SK-N-SH (cell line): Measurements from ENCODE around the gene KCNC4. TPM values are rescaled to one million over a fixed set of nuclear protein-coding genes. Genes with fewer than 3 reads are reported as not detected.
A peak's percentile ranks its signal among the peaks of the same experiment; 100 is the strongest.

Source experiments
- CTCF ChIA-PET: fragments of 300-600, 350-600 bp; formaldehyde crosslinking; extraction: SDS; loops from one replicate; lab custom pipeline; 2021; lab: Yijun Ruan, JAX
- POLR2A ChIA-PET: fragments of 350-600 bp; sonication (Branson Sonifier 250); formaldehyde crosslinking; extraction: SDS; loops from one replicate; lab custom pipeline; 2020; ENCODE audit warnings: antibody characterized with exemption, inconsistent platforms; lab: Yijun Ruan, JAX
- DNase-seq: peaks from one replicate; pipeline ENCODE4 v3.0.0; 2012
- H2AFZ ChIP-seq: fragments of 200-600 bp; sonication (generic); 2 replicates; pipeline ENCODE4 v1.8.1; 2016; ENCODE audit warnings: antibody characterized with exemption, mild to moderate bottlenecking, low read depth
- H3F3A ChIP-seq: fragments of 200-600 bp; sonication (generic); replicated peaks from 2 replicates; pipeline ENCODE3; 2016; ENCODE audit warnings: antibody characterized with exemption, mild to moderate bottlenecking; ENCODE audit not compliant: insufficient read depth
- H3K27ac ChIP-seq, 2 experiments: fragments of 200-500 bp in 1 of 2; fragments of 200-600 bp in 1 of 2; sonication (Bioruptor generic) in 1 of 2; sonication (generic), shearing (Covaris generic) in 1 of 2; 2 replicates each; pipeline versions ENCODE4 v1.5.1 to v1.6.1; 2014 to 2016; ENCODE audit warnings: low read depth in 2 of 2, inconsistent platforms in 1 of 2, low read length in 1 of 2, mild to moderate bottlenecking in 1 of 2, mixed read lengths in 1 of 2
- H3K27me3 ChIP-seq: fragments of 200-600 bp; sonication (generic), shearing (Covaris generic); 2 replicates; pipeline ENCODE4 v1.6.1; 2016; ENCODE audit warnings: mixed run types; ENCODE audit not compliant: insufficient read depth
- H3K36me3 ChIP-seq, 2 experiments: fragments of 200-500 bp in 1 of 2; fragments of 200-600 bp in 1 of 2; sonication (Bioruptor generic) in 1 of 2; sonication (generic) in 1 of 2; replicated peaks in 1 of 2; 2 replicates each; pipeline versions ENCODE3 to v1.5.1; 2014 to 2016; ENCODE audit warnings: low read length in 1 of 2, mild to moderate bottlenecking in 1 of 2; ENCODE audit not compliant: insufficient read depth in 2 of 2, control insufficient read depth in 1 of 2
- H3K4me1 ChIP-seq, 2 experiments: fragments of 200-500 bp in 1 of 2; fragments of 200-600 bp in 1 of 2; sonication (Bioruptor generic) in 1 of 2; sonication (generic), shearing (Covaris generic) in 1 of 2; 2 replicates each; pipeline versions ENCODE4 v1.5.1 to v1.6.1; 2014 to 2016; ENCODE audit warnings: low read depth in 1 of 2, low read length in 1 of 2, mixed run types in 1 of 2; ENCODE audit not compliant: insufficient read depth in 2 of 2, control insufficient read depth in 1 of 2
- H3K4me2 ChIP-seq: fragments of 200-600 bp; sonication (generic), shearing (Covaris generic); 2 replicates; pipeline ENCODE4 v1.6.1; 2017; ENCODE audit warnings: mixed run types
- H3K4me3 ChIP-seq, 2 experiments: fragments of 200-500 bp in 1 of 2; fragments of 200-600 bp in 1 of 2; sonication (Bioruptor generic) in 1 of 2; sonication (generic), shearing (Covaris generic) in 1 of 2; 2 replicates each; pipeline versions ENCODE4 v1.5.1 to v1.8.1; 2014 to 2016; ENCODE audit warnings: low read depth in 2 of 2, inconsistent platforms in 1 of 2, low read length in 1 of 2, mild to moderate bottlenecking in 1 of 2, mixed read lengths in 1 of 2, moderate library complexity in 1 of 2
- H3K79me2 ChIP-seq: fragments of 200-600 bp; sonication (generic); 2 replicates; pipeline ENCODE4 v1.8.1; 2017; ENCODE audit warnings: mild to moderate bottlenecking; ENCODE audit not compliant: insufficient read depth
- H3K9ac ChIP-seq: fragments of 200-600 bp; sonication (generic); 2 replicates; pipeline ENCODE4 v1.6.1; 2017; ENCODE audit warnings: mixed run types
- H3K9me2 ChIP-seq: fragments of 200-600 bp; sonication (generic); 2 replicates; pipeline ENCODE4 v1.6.1; 2017; ENCODE audit warnings: mixed run types
- H3K9me3 ChIP-seq: fragments of 200-600 bp; sonication (generic); 2 replicates; pipeline ENCODE4 v1.6.1; 2017; ENCODE audit warnings: mixed run types, mild to moderate bottlenecking, moderate library complexity
- H4K20me1 ChIP-seq: fragments of 200-600 bp; sonication (generic); 2 replicates; pipeline ENCODE4 v1.6.1; 2017; ENCODE audit warnings: mild to moderate bottlenecking, mixed run types; ENCODE audit not compliant: insufficient read depth
- CTCF ChIP-seq: fragments of 200-600 bp; sonication (generic); IDR thresholded peaks from 2 replicates; pipeline ENCODE4 v1.6.1; 2017; ENCODE audit warnings: antibody characterized with exemption, mild to moderate bottlenecking, moderate library complexity
- EP300 ChIP-seq, 2 experiments: IDR thresholded peaks; 2 replicates each; pipeline versions ENCODE4 v1.4.0 to v1.6.1; 2012; ENCODE audit warnings: borderline replicate concordance in 1 of 2, low read depth in 1 of 2, low read length in 1 of 2
- EZH2phosphoT487 ChIP-seq: fragments of 200-600 bp; sonication (generic); IDR thresholded peaks from 2 replicates; pipeline ENCODE4 v1.6.1; 2017; ENCODE audit warnings: low read depth, mixed run types, mild to moderate bottlenecking, antibody characterized with exemption, moderate library complexity, borderline replicate concordance
- FOSL2 ChIP-seq: IDR thresholded peaks from 2 replicates; pipeline ENCODE4 v1.4.0; 2012; ENCODE audit warnings: low read depth, mild to moderate bottlenecking, moderate library complexity, borderline replicate concordance
- FOXM1 ChIP-seq: IDR thresholded peaks from 2 replicates; pipeline ENCODE4 v1.4.0; 2012; ENCODE audit warnings: low read depth, mild to moderate bottlenecking
- JUND ChIP-seq: IDR thresholded peaks from 2 replicates; pipeline ENCODE4 v1.4.0; 2012
- MAX ChIP-seq: IDR thresholded peaks from 2 replicates; pipeline ENCODE4 v1.4.0; 2012; ENCODE audit warnings: low read depth
- MEF2A ChIP-seq: IDR thresholded peaks from 2 replicates; pipeline ENCODE4 v1.4.0; 2012; ENCODE audit warnings: low read depth, borderline replicate concordance
- MXI1 ChIP-seq: IDR thresholded peaks from 2 replicates; pipeline ENCODE4 v1.6.1; 2012; ENCODE audit warnings: mild to moderate bottlenecking, low read depth, low read length, improper control_type of control experiment
- NFIC ChIP-seq: IDR thresholded peaks from 2 replicates; pipeline ENCODE4 v1.4.0; 2012; ENCODE audit warnings: borderline replicate concordance
- PBX3 ChIP-seq: IDR thresholded peaks from 2 replicates; pipeline ENCODE4; 2012
- RAD21 ChIP-seq: IDR thresholded peaks from 2 replicates; pipeline ENCODE4 v1.6.1; 2012; ENCODE audit warnings: mild to moderate bottlenecking, low read length
- RCOR1 ChIP-seq: fragments of 150-350 bp; IDR thresholded peaks from 2 replicates; pipeline ENCODE4 v1.6.1; 2017; ENCODE audit warnings: antibody characterized with exemption, low read length
- SIN3A ChIP-seq: IDR thresholded peaks from 2 replicates; pipeline ENCODE4 v1.6.1; 2012; ENCODE audit warnings: low read depth, mild to moderate bottlenecking, low read length, moderate library complexity, borderline replicate concordance
- TAF1 ChIP-seq: IDR thresholded peaks from 2 replicates; pipeline ENCODE4 v1.6.1; 2012; ENCODE audit warnings: low read depth, mild to moderate bottlenecking, low read length, moderate library complexity, borderline replicate concordance
- TCF12 ChIP-seq: IDR thresholded peaks from 2 replicates; pipeline ENCODE4 v1.4.0; 2012
- USF2 ChIP-seq: fragments of 150-350 bp; IDR thresholded peaks from 2 replicates; pipeline ENCODE4 v1.6.1; 2017; ENCODE audit warnings: antibody characterized with exemption, low read length, low read depth, borderline replicate concordance
- WGBS: methylation state at CpG from one replicate; pipeline ENCODE4 v1.1.6; 2017; ENCODE audit warnings: low lambda C conversion rate; 5-methylcytosine and 5-hydroxymethylcytosine counted together
- polyA plus RNA-seq, 3 experiments: library from polyadenylated mRNA; depleted of rRNA; stranded (reverse); fragments of >200 nt; gene quantifications; 2 replicates each; pipeline ENCODE4 v1.2.3, GENCODE V29; 2012

The KCNC4 gene
- polyA plus RNA-seq, 1 of the 3 experiments (the other 2 are of a cell fraction) = 0.51 TPM

- ChIA-PET POLR2A (no interaction called here), CTCF (interaction anchor here (1.2 to 1.7 kb wide), 4 partner anchors 10 to 64 kb away, joined by 3 to 7 read pairs (median 4); partner anchors contain the start of gene KCNC4)
- no peak overlapping the region for H3K4me3 ChIP-seq
- H4K20me1 ChIP-seq = no peaks in the 10 kb centered on the region
- no peak overlapping the region for H3K9ac ChIP-seq
- H3K9me2 ChIP-seq = no peaks in the 10 kb centered on the region
- no peak overlapping the region for H2AFZ ChIP-seq
- H3K36me3 ChIP-seq = no peaks in the 10 kb centered on the region
- no peak overlapping the region; a peak in 1 of 4 replicates for H3K27ac ChIP-seq
- no peaks in the 10 kb centered on the region; the same call in 1 of the 2 replicates for H3K27me3 ChIP-seq
- WGBS = 58% methylated on average over 4 of the region's 4 CpGs
- no peaks in the 10 kb centered on the region for H3K9me3 ChIP-seq
- no peaks in the 10 kb centered on the region for H3F3A ChIP-seq
- TF ChIP-seq MXI1 = no peak
- DNase-seq = no peak
- H3K4me1 ChIP-seq = peaks cover 0 to 23% of the 10 kb centered on the region in 2 experiments; a peak in 1 of 4 replicates
- H3K79me2 ChIP-seq = no peaks in the 10 kb centered on the region
- H3K4me2 ChIP-seq = no peak overlapping the region
Observed at GRCh38 chr1:110249256-110249655, 39.1 kb downstream of the KCNC4 start.

- CTCF ChIA-PET = interaction anchor here (1.0 to 1.7 kb wide), 5 partner anchors 9 to 63 kb away, joined by 3 to 7 read pairs (median 4); partner anchors contain the start of gene KCNC4
Observed at GRCh38 chr1:110250008-110250407, 39.9 kb downstream of the KCNC4 start.

More at GRCh38 chr1:110250008-110250407, 39.9 kb downstream of the KCNC4 start:
- H3K4me1 ChIP-seq = peaks cover 0 to 28% of the 10 kb centered on the region in 2 experiments; a peak in 1 of 4 replicates
- no peak overlapping the region for H3K4me2 ChIP-seq
- H3K27ac ChIP-seq = peak overlapping the region in 1 of 2 experiments; percentile 72; a peak in 1 of 4 replicates
- no peaks in the 10 kb centered on the region for H3K79me2 ChIP-seq
- 36% methylated on average over 4 of the region's 4 CpGs for WGBS
- no peak for TF ChIP-seq PBX3
- TF ChIP-seq FOSL2 = no peak
- TF ChIP-seq MEF2A = no peak
- no peak for TF ChIP-seq MAX
- TF ChIP-seq SIN3A = no peak
- TF ChIP-seq CTCF = no peak
- TF ChIP-seq MXI1 = no peak
- no peak; a peak in 1 of 4 replicates for TF ChIP-seq EP300 (IDR thresholded peaks at IDR 0.05; ENCODE audit: borderline replicate concordance in 1 of 2, low read depth in 1 of 2, low read length in 1 of 2)
- no peak for TF ChIP-seq RAD21
- no peak for TF ChIP-seq EZH2phosphoT487
- no peak for TF ChIP-seq TCF12
- TF ChIP-seq USF2 = no peak
- TF ChIP-seq TAF1 = no peak
- no peak for TF ChIP-seq NFIC
- TF ChIP-seq FOXM1 = no peak
- TF ChIP-seq RCOR1 = no peak; the same call in 1 of the 2 replicates
- TF ChIP-seq JUND = no peak
- no peak overlapping the region for H2AFZ ChIP-seq
- DNase-seq = peak; percentile 62
- H3K9ac ChIP-seq = no peak overlapping the region
- H3K27me3 ChIP-seq = no peaks in the 10 kb centered on the region; the same call in 1 of the 2 replicates
- H3K36me3 ChIP-seq = no peaks in the 10 kb centered on the region
- no peaks in the 10 kb centered on the region for H4K20me1 ChIP-seq
- no peaks in the 10 kb centered on the region for H3K9me2 ChIP-seq
- POLR2A ChIA-PET = no interaction called here
- H3F3A ChIP-seq = no peaks in the 10 kb centered on the region
- H3K4me3 ChIP-seq = no peak overlapping the region
- no peaks in the 10 kb centered on the region for H3K9me3 ChIP-seq
